Stomach (tissue), 4 donors: ENCODE measurements around the gene NUP93.

ENCODE experiments used
- CTCF ChIP-seq, 7 experiments: fragments of 450-650 bp in 4 of 7; fragments of 200-600 bp in 3 of 7; sonication (generic) in 3 of 7; IDR thresholded peaks; one replicate each; pipeline ENCODE4 v1.5.1; 2016 to 2019; ENCODE audit warnings: antibody characterized with exemption in 7 of 7, control low read depth in 2 of 7, mild to moderate bottlenecking in 1 of 7
- EP300 ChIP-seq: sonication (generic); formaldehyde crosslinking; IDR thresholded peaks from one replicate; pipeline ENCODE4 v1.6.1; 2017; ENCODE audit warnings: antibody characterized with exemption
- POLR2A ChIP-seq, 4 donors: fragments of 450-650 bp; IDR thresholded peaks; one replicate each; pipeline ENCODE4 v1.6.1; 2016; ENCODE audit warnings: antibody characterized with exemption in 4 of 4, control low read depth in 2 of 4, mild to moderate bottlenecking in 1 of 4, moderate library complexity in 1 of 4
- POLR2AphosphoS5 ChIP-seq, 3 donors: sonication (generic); formaldehyde crosslinking; IDR thresholded peaks; one replicate each; pipeline ENCODE4 v1.6.1; 2016; ENCODE audit warnings: antibody characterized with exemption in 3 of 3

GRCh38 chr16:56810954-56811353, 81.0 kb downstream of the NUP93 start:
- TF ChIP-seq CTCF (IDR thresholded peaks at IDR 0.05) (no peak), POLR2AphosphoS5 (IDR thresholded peaks at IDR 0.05) (no peak), POLR2A (IDR thresholded peaks at IDR 0.05) (no peak), EP300 (no peak)
